ENCODE measurements around the gene ALK.

- no peak for TF ChIP-seq CTCF (conservative IDR thresholded peaks at IDR 0.05; ENCODE audit: low read depth, low read length)
- no peak for TF ChIP-seq EZH2phosphoT487 (IDR thresholded peaks at IDR 0.05; ENCODE audit: borderline replicate concordance, low read length)
- TF ChIP-seq EZH2 (IDR thresholded peaks at IDR 0.05; ENCODE audit: low read length, unreplicated experiment) = no peak
These were observed 176.4 kb downstream of the ALK start for GRCh38 chr2:29744976-29745375.
